Body of pancreas (tissue), 4 donors: Measurements from ENCODE around the gene CCDC154. TPM values are rescaled to one million over a fixed set of nuclear protein-coding genes. Genes with fewer than 3 reads are reported as not detected.

Experiments
- ATAC-seq: fragments of 150-250 bp; one replicate; pipeline ENCODE4 v1.9.1; 2016
- DNase-seq, 4 donors: peaks; one replicate each; pipeline ENCODE4 v3.0.0-alpha.2; 2019
- H3K27ac ChIP-seq, 4 donors: fragments of 200-600 bp; sonication (generic); 1 replicate in 3 of 4; 2 replicates in 1 of 4; pipeline versions ENCODE4 v1.5.1 to v1.6.1; 2016 to 2019; ENCODE audit warnings: mild to moderate bottlenecking in 1 of 4, mixed read lengths in 1 of 4, moderate library complexity in 1 of 4
- H3K27me3 ChIP-seq, 2 donors: fragments of 200-600 bp; sonication (generic); one replicate each; pipeline ENCODE4 v1.6.0; 2016; ENCODE audit warnings: mild to moderate bottlenecking in 1 of 2
- H3K36me3 ChIP-seq, 2 donors: fragments of 200-600 bp; sonication (generic); replicated peaks in 1 of 2; 2 replicates each; pipeline ENCODE4 v1.5.1; 2016; ENCODE audit warnings: low read depth in 2 of 2; ENCODE audit not compliant: insufficient read depth in 1 of 2
- H3K4me1 ChIP-seq: fragments of 200-600 bp; sonication (generic); one replicate; pipeline ENCODE4 v1.6.0; 2016
- H3K4me3 ChIP-seq, 2 donors: fragments of 200-600 bp; sonication (generic); 1 replicate in 1 of 2; 2 replicates in 1 of 2; pipeline ENCODE4 v1.5.1; 2016 to 2019
- H3K9me3 ChIP-seq, 3 donors: fragments of 200-600 bp; sonication (generic); 1 replicate in 2 of 3; 2 replicates in 1 of 3; pipeline ENCODE4 v1.5.1; 2016
- POLR2A ChIP-seq, 3 donors: fragments of 450-650 bp; IDR thresholded peaks; one replicate each; pipeline ENCODE4 v1.6.1; 2016; ENCODE audit warnings: antibody characterized with exemption in 3 of 3, mild to moderate bottlenecking in 2 of 3
- WGBS, 2 donors: methylation state at CpG; one replicate each; pipeline ENCODE4 v1.1.5; 2017; 5-methylcytosine and 5-hydroxymethylcytosine counted together
- intact Hi-C: fragments of 100-400 bp; cut with DNase I; formaldehyde crosslinking; loops from one replicate; pipeline ENCODE4 v1.15.1; 2023
- total RNA-seq, 2 donors: library from RNA; depleted of rRNA; stranded (reverse); fragments of >200 nt; gene quantifications; one replicate each; pipeline ENCODE4 v1.1.0, GENCODE V29; 2016
- TF ChIP-seq, protein P1 (sequence below), 7 experiments: fragments of 450-650 bp in 4 of 7; fragments of 200-600 bp in 3 of 7; sonication (generic) in 3 of 7; IDR thresholded peaks; one replicate each; pipeline ENCODE4 v1.5.1; 2016 to 2019; ENCODE audit warnings: antibody characterized with exemption in 7 of 7

Gene CCDC154, protein sequence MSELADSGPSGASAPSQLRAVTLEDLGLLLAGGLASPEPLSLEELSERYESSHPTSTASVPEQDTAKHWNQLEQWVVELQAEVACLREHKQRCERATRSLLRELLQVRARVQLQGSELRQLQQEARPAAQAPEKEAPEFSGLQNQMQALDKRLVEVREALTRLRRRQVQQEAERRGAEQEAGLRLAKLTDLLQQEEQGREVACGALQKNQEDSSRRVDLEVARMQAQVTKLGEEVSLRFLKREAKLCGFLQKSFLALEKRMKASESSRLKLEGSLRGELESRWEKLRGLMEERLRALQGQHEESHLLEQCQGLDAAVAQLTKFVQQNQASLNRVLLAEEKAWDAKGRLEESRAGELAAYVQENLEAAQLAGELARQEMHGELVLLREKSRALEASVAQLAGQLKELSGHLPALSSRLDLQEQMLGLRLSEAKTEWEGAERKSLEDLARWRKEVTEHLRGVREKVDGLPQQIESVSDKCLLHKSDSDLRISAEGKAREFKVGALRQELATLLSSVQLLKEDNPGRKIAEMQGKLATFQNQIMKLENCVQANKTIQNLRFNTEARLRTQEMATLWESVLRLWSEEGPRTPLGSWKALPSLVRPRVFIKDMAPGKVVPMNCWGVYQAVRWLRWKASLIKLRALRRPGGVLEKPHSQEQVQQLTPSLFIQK
- total RNA-seq: 1 to 10 TPM; 2.1 to 2.3 TPM

DNA sequence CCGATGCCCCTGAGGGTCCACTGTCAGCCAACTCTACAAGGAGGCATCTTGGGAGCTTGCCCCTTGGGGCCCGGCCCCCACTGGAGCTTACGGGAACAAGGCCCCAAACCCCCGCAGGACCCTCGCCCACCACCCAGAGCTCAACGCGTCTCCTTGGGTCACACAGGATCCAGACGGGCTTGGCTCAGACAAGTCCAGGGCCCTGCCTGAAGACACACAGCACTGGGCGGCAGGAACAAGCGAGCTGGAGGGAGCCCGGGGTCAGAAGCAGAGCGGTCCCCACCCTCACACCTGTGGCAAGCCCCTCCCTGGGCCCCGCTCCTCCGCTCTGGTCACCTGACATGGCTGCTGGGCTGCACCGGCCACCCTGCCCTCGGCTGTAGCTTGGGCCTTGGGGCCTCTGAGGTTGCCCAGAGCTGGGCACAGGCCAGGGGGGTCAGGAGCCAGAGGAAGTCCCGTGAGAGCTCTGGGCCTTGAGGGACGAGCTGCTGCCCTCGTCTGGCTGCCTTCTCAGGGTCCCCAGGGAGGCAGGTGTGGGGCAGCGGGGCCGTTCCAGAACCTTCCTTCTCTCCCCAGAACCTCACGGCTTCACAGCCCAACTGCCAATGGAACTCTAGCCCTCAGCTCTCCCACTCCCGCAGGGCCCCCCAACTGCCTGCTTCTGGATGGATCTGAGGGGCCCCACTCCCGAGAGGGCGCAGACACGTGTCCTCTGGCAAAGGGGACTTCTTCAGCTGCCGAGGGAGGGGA is at the start of gene CCDC154:
CCDC154 (minus strand) TSS at position 577 of the 750 bp plus-strand sequence; CDS start at position 343, 234 bp downstream.
- TF ChIP-seq, protein P1, sequence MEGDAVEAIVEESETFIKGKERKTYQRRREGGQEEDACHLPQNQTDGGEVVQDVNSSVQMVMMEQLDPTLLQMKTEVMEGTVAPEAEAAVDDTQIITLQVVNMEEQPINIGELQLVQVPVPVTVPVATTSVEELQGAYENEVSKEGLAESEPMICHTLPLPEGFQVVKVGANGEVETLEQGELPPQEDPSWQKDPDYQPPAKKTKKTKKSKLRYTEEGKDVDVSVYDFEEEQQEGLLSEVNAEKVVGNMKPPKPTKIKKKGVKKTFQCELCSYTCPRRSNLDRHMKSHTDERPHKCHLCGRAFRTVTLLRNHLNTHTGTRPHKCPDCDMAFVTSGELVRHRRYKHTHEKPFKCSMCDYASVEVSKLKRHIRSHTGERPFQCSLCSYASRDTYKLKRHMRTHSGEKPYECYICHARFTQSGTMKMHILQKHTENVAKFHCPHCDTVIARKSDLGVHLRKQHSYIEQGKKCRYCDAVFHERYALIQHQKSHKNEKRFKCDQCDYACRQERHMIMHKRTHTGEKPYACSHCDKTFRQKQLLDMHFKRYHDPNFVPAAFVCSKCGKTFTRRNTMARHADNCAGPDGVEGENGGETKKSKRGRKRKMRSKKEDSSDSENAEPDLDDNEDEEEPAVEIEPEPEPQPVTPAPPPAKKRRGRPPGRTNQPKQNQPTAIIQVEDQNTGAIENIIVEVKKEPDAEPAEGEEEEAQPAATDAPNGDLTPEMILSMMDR (IDR thresholded peaks at IDR 0.05): no peak
- TF ChIP-seq POLR2A (IDR thresholded peaks at IDR 0.05): no peak
- Histone ChIP-seq H3K36me3 (peaks cover 0 to 6% of the 10 kb centered on the region in 2 donors), H3K9me3 (no peaks in the 10 kb centered on the region), H3K27me3 (no peaks in the 10 kb centered on the region), H3K27ac (no peak within 1 kb of the TSS), H3K4me3 (no peak within 1 kb of the TSS), H3K4me1 (no peaks in the 10 kb centered on the region)
- WGBS, 2 donors: 70 to 76% methylated on average over 9 to 27 of the region's 27 CpGs
- ATAC-seq (no peak), DNase-seq (no peak)
- intact Hi-C loops: no loop called here

DNA sequence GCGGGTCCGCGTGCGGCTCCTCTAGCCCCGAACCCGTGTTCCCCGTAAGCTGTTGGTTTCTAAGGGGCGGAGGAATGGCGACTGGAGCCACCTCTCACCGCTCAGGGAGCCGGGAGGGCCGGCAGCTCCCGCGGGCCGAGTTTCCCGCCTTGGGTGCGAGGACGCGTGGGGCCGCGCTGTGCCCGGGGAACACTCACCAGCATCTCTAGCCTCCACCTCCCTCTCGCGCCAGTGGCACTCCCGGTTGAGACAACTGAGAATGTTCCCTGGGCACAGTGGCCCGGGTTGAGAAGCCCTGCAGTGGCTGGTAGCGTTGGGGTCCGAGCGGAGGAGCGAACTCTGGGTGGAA is 49.4 kb upstream of the CCDC154 start:
- Histone ChIP-seq H3K9me3 (no peaks in the 10 kb centered on the region), H3K4me3 (peak overlapping the region; percentile 69 to 94), H3K36me3 (peaks cover 0 to 1% of the 10 kb centered on the region in 2 donors), H3K27ac (peak overlapping the region; percentile 74 to 95 (median 83)), H3K4me1 (peaks cover 21% of the 10 kb centered on the region), H3K27me3 (no peaks in the 10 kb centered on the region)
- DNase-seq: no peak
- intact Hi-C loops: no loop called here
- ATAC-seq: peak; percentile 5
- TF ChIP-seq, protein P1 (IDR thresholded peaks at IDR 0.05): no peak
- TF ChIP-seq POLR2A (IDR thresholded peaks at IDR 0.05): no peak
- WGBS, 2 donors: 0 to 2% methylated on average over 17 to 30 of the region's 30 CpGs

DNA sequence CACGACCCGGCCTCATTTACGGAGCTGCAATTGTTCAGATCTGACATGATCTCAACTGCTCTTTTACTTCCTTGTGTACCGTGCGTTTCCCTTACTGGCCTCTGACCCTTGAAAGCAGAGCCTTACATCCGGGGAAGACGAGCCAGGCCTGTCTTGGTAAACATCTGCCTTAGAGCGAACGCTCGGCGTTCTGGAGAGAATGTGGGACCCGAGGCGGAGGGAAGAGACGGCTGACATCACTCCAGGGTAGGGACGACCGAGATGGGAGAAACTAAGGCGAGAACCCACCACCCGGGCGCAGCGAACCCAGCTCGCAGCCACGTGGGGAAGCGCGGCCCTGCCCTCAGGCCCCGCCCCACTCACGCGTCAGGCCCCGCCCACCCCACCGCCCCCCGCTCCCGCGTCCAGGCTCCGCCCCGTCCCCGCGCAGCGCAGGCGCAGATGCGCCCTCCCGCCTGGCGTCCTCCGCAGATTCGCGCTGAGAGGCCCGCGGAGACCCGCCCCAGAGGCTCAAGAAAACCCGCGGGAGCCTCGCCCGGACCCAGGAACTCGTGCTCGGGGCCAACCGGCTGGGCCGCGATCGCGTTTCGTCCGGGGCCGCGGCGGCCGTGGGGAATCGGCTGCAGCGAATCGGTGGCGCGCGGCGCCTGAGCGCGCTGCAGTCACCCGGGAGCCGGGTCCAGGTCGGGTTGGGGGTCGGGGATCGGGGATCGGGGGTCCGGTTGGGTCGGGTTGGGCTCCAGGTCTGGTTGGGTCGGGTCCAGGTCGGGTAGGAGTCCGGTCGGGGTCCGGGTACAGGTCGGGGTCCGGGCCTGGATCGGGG is 48.8 kb upstream of the CCDC154 start, which contains the start of gene TELO2:
TELO2 (plus strand) TSS at position 438 of the 823 bp plus-strand sequence. CDS start 922 bp downstream, outside the sequence.
- peak; percentile 97 for ATAC-seq
- Histone ChIP-seq H3K9me3 (no peaks in the 10 kb centered on the region), H3K36me3 (peaks cover 0 to 1% of the 10 kb centered on the region in 2 donors), H3K27me3 (no peaks in the 10 kb centered on the region), H3K4me3 (peak within 1 kb of the TSS; percentile 69 to 94), H3K4me1 (peaks cover 21% of the 10 kb centered on the region), H3K27ac (peak within 1 kb of the TSS; percentile 74 to 95 (median 83))
- TF ChIP-seq, protein P1 (IDR thresholded peaks at IDR 0.05): peak in 3 of 7 experiments; percentile 4 to 18 (median 13)
- TF ChIP-seq POLR2A (IDR thresholded peaks at IDR 0.05): peak in 2 of 3 donors; percentile 45 to 57
- 1 to 5% methylated on average over 27 to 85 of the region's 89 CpGs for WGBS, 2 donors
- intact Hi-C loops: no loop called here
- peak; percentile 77 to 84 (median 81) for DNase-seq
